Stimulated activated naive B cell treated with anti-CD40 and anti-IgM and Interleukin-4, amounts not matched to agents 10 μg/mL and 1 μg/mL and 100 μg/mL, for 72 hours (primary cell): ENCODE data around the gene ABLIM1.

Experiments
- ATAC-seq, 2 donors: fragments of 150-1000 bp; cut with Tn5 transposase; replicated peaks; 2 replicates each; pipeline ENCODE4 v1.10.0; 2021; ENCODE audit warnings: moderate library complexity in 1 of 2
- DNase-seq: peaks from one replicate; pipeline ENCODE4 v3.0.0; 2021
- H3K27ac Mint-ChIP-seq: one replicate; pipeline ENCODE4 v1.8.0; 2022; ENCODE audit warnings: mild to moderate bottlenecking, mixed read lengths
- H3K27me3 Mint-ChIP-seq, 2 donors: one replicate each; pipeline ENCODE4 v1.8.0; 2022; ENCODE audit warnings: mixed read lengths in 2 of 2
- H3K36me3 Mint-ChIP-seq, 2 donors: one replicate each; pipeline ENCODE4 v1.8.0; 2022; ENCODE audit warnings: mixed read lengths in 2 of 2, mild to moderate bottlenecking in 1 of 2
- H3K4me1 Mint-ChIP-seq, 2 donors: one replicate each; pipeline ENCODE4 v1.8.0; 2022; ENCODE audit warnings: mixed read lengths in 2 of 2, mild to moderate bottlenecking in 1 of 2
- H3K4me3 Mint-ChIP-seq, 2 donors: one replicate each; pipeline ENCODE4 v1.8.0; 2022; ENCODE audit warnings: mild to moderate bottlenecking in 2 of 2, mixed read lengths in 2 of 2, moderate library complexity in 1 of 2
- H3K9me3 Mint-ChIP-seq, 2 donors: one replicate each; pipeline ENCODE4 v1.8.0; 2022; ENCODE audit warnings: mixed read lengths in 2 of 2, mild to moderate bottlenecking in 1 of 2

Gene ABLIM1

GRCh38 chr10:114611617-114612016 is 46.5 kb downstream of the ABLIM1 start:
- peaks cover 6 to 9% of the 10 kb centered on the region in 2 donors for H3K27me3 Mint-ChIP-seq
- no peak for ATAC-seq

GRCh38 chr10:114609518-114610426 is 48.3 kb downstream of the ABLIM1 start:
- H3K27me3 Mint-ChIP-seq = peaks cover 0 to 10% of the 10 kb centered on the region in 2 donors
- no peaks in the 10 kb centered on the region for H3K36me3 Mint-ChIP-seq
- no peak overlapping the region for H3K4me3 Mint-ChIP-seq
- peaks cover 0 to 2% of the 10 kb centered on the region in 2 donors for H3K9me3 Mint-ChIP-seq
- H3K4me1 Mint-ChIP-seq = peaks cover 0 to 3% of the 10 kb centered on the region in 2 donors
- no peak overlapping the region for H3K27ac Mint-ChIP-seq
- DNase-seq (no peak), ATAC-seq (no peak)

More at GRCh38 chr10:114611617-114612016, 46.5 kb downstream of the ABLIM1 start:
- no peak for DNase-seq
- Mint-ChIP-seq H3K27ac (no peak overlapping the region), H3K4me3 (no peak overlapping the region), H3K4me1 (peaks cover 5 to 8% of the 10 kb centered on the region in 2 donors), H3K9me3 (peaks cover 0 to 3% of the 10 kb centered on the region in 2 donors), H3K36me3 (no peaks in the 10 kb centered on the region)

GRCh38 chr10:114607358-114607998 is 50.6 kb downstream of the ABLIM1 start:
- ATAC-seq = no peak
- Mint-ChIP-seq H3K36me3 (no peaks in the 10 kb centered on the region), H3K27ac (no peak overlapping the region), H3K27me3 (peaks cover 0 to 10% of the 10 kb centered on the region in 2 donors), H3K4me3 (no peak overlapping the region), H3K4me1 (peaks cover 0 to 3% of the 10 kb centered on the region in 2 donors), H3K9me3 (peaks cover 0 to 2% of the 10 kb centered on the region in 2 donors)
- DNase-seq = no peak

- Mint-ChIP-seq H3K4me3 (no peak overlapping the region), H3K27me3 (peaks cover 0 to 10% of the 10 kb centered on the region in 2 donors), H3K36me3 (no peaks in the 10 kb centered on the region), H3K4me1 (peaks cover 0 to 3% of the 10 kb centered on the region in 2 donors), H3K9me3 (peaks cover 0 to 2% of the 10 kb centered on the region in 2 donors), H3K27ac (no peak overlapping the region)
- DNase-seq (no peak), ATAC-seq (no peak)
Measured at GRCh38 chr10:114605155-114605797, 52.8 kb downstream of the ABLIM1 start.

- Mint-ChIP-seq H3K36me3 (no peaks in the 10 kb centered on the region), H3K9me3 (peaks cover 0 to 2% of the 10 kb centered on the region in 2 donors), H3K4me1 (peaks cover 0 to 3% of the 10 kb centered on the region in 2 donors), H3K27ac (no peak overlapping the region), H3K4me3 (no peak overlapping the region), H3K27me3 (peaks cover 0 to 10% of the 10 kb centered on the region in 2 donors)
- ATAC-seq (no peak), DNase-seq (no peak)
Measured at GRCh38 chr10:114604357-114605130, 53.5 kb downstream of the ABLIM1 start.

- Mint-ChIP-seq H3K27me3 (peaks cover 0 to 10% of the 10 kb centered on the region in 2 donors), H3K9me3 (peaks cover 0 to 2% of the 10 kb centered on the region in 2 donors), H3K4me3 (no peak overlapping the region), H3K27ac (no peak overlapping the region), H3K4me1 (peaks cover 0 to 3% of the 10 kb centered on the region in 2 donors), H3K36me3 (no peaks in the 10 kb centered on the region)
- DNase-seq = no peak
- ATAC-seq = no peak
Measured at GRCh38 chr10:114603948-114604347, 54.1 kb downstream of the ABLIM1 start.

- H3K4me3 Mint-ChIP-seq = no peak overlapping the region
- H3K27ac Mint-ChIP-seq = no peak overlapping the region
- H3K9me3 Mint-ChIP-seq = peaks cover 0 to 2% of the 10 kb centered on the region in 2 donors
- peaks cover 0 to 3% of the 10 kb centered on the region in 2 donors for H3K4me1 Mint-ChIP-seq
- no peak for DNase-seq
- peaks cover 0 to 10% of the 10 kb centered on the region in 2 donors for H3K27me3 Mint-ChIP-seq
- H3K36me3 Mint-ChIP-seq = no peaks in the 10 kb centered on the region
- no peak for ATAC-seq
Measured at GRCh38 chr10:114603303-114603702, 54.8 kb downstream of the ABLIM1 start.

- H3K4me1 Mint-ChIP-seq = no peaks in the 10 kb centered on the region
- no peaks in the 10 kb centered on the region for H3K9me3 Mint-ChIP-seq
- ATAC-seq (no peak), DNase-seq (no peak)
- H3K27ac Mint-ChIP-seq = no peak overlapping the region
- no peak overlapping the region for H3K4me3 Mint-ChIP-seq
- H3K36me3 Mint-ChIP-seq = peaks cover 0 to 3% of the 10 kb centered on the region in 2 donors
- H3K27me3 Mint-ChIP-seq = peaks cover 13 to 15% of the 10 kb centered on the region in 2 donors
Measured at GRCh38 chr10:114600057-114600456, 58.0 kb downstream of the ABLIM1 start.

GRCh38 chr10:114596793-114597192 is 61.3 kb downstream of the ABLIM1 start:
- DNase-seq = no peak
- H3K9me3 Mint-ChIP-seq = peaks cover 2 to 3% of the 10 kb centered on the region in 2 donors
- H3K27ac Mint-ChIP-seq = no peak overlapping the region
- H3K4me1 Mint-ChIP-seq = no peaks in the 10 kb centered on the region
- ATAC-seq = no peak
- H3K36me3 Mint-ChIP-seq = peaks cover 0 to 3% of the 10 kb centered on the region in 2 donors
- H3K4me3 Mint-ChIP-seq = no peak overlapping the region
- H3K27me3 Mint-ChIP-seq = peaks cover 13 to 20% of the 10 kb centered on the region in 2 donors

GRCh38 chr10:114593816-114594468 is 64.1 kb downstream of the ABLIM1 start:
- ATAC-seq = no peak
- DNase-seq = no peak
- Mint-ChIP-seq H3K4me1 (no peaks in the 10 kb centered on the region), H3K27ac (no peak overlapping the region), H3K4me3 (no peak overlapping the region), H3K36me3 (peaks cover 0 to 3% of the 10 kb centered on the region in 2 donors), H3K27me3 (peaks cover 13 to 26% of the 10 kb centered on the region in 2 donors), H3K9me3 (peaks cover 2 to 3% of the 10 kb centered on the region in 2 donors)

- Mint-ChIP-seq H3K4me3 (no peak overlapping the region), H3K27ac (no peak overlapping the region), H3K27me3 (peaks cover 13 to 26% of the 10 kb centered on the region in 2 donors), H3K4me1 (no peaks in the 10 kb centered on the region), H3K9me3 (peaks cover 2 to 3% of the 10 kb centered on the region in 2 donors), H3K36me3 (peaks cover 0 to 3% of the 10 kb centered on the region in 2 donors)
- DNase-seq = no peak
- no peak for ATAC-seq
Measured at GRCh38 chr10:114593240-114593792, 64.8 kb downstream of the ABLIM1 start.

GRCh38 chr10:114590993-114591392 is 67.1 kb downstream of the ABLIM1 start:
- no peaks in the 10 kb centered on the region for H3K4me1 Mint-ChIP-seq
- no peak overlapping the region for H3K27ac Mint-ChIP-seq
- no peaks in the 10 kb centered on the region for H3K36me3 Mint-ChIP-seq
- no peak for DNase-seq
- peaks cover 2 to 3% of the 10 kb centered on the region in 2 donors for H3K9me3 Mint-ChIP-seq
- no peak for ATAC-seq
- peaks cover 0 to 14% of the 10 kb centered on the region in 2 donors for H3K27me3 Mint-ChIP-seq
- no peak overlapping the region for H3K4me3 Mint-ChIP-seq

GRCh38 chr10:114584419-114584818 is 73.7 kb downstream of the ABLIM1 start:
- H3K36me3 Mint-ChIP-seq = no peaks in the 10 kb centered on the region
- no peaks in the 10 kb centered on the region for H3K9me3 Mint-ChIP-seq
- H3K27ac Mint-ChIP-seq = no peak overlapping the region
- H3K27me3 Mint-ChIP-seq = no peaks in the 10 kb centered on the region
- DNase-seq = no peak
- no peaks in the 10 kb centered on the region for H3K4me1 Mint-ChIP-seq
- H3K4me3 Mint-ChIP-seq = no peak overlapping the region
- ATAC-seq = no peak
